ENCODE data around the gene SERPINC1. TPM values are rescaled to one million over a fixed set of nuclear protein-coding genes. Genes with fewer than 3 reads are reported as not detected.
"Not testable (repeated sequence)": the region's sequence is repeated elsewhere in the genome, so short reads cannot be mapped to it uniquely, and the experiment has no call there.

The SERPINC1 gene
- total RNA-seq, 1 donor from 2014 or later, result 0.22 TPM

- H3K4me1 Mint-ChIP-seq, result no peaks in the 10 kb centered on the region
- TF ChIP-seq CTCF (IDR thresholded peaks at IDR 0.05; ENCODE audit: unreplicated experiment), result no peak
- H3K27ac Mint-ChIP-seq, result no peak overlapping the region
Measured at GRCh38 chr1:173889885-173890284, 27.2 kb downstream of the SERPINC1 start.

DNA sequence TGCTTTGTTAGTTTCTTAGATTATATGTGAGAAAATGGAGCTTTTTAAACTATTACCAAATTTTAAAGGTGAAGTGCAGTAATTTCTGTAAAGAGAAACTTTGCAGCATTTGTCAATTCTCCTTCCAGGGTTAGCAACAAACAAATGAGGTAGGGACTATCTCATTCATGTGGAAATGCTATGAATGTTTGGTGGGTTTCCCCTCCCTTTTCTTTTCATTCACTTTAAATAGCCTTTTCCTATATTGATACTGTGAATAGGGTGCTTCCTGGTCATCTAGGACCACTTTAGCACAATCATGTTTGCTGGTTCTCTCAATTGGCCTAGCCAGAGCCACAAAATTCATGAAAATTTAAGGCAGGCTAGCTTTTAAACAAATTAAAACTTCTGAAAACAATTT is 28.4 kb downstream of the SERPINC1 start:
- H3K36me3 Mint-ChIP-seq, result peaks cover 21% of the 10 kb centered on the region
- no peak for DNase-seq (ENCODE audit: low spot score in 2 of 2, unreplicated experiment in 2 of 2)
- H3K27me3 Mint-ChIP-seq (ENCODE audit: low read depth), result no peaks in the 10 kb centered on the region
- no peak overlapping the region for H3K4me3 Mint-ChIP-seq
- no peaks in the 10 kb centered on the region for H3K4me1 Mint-ChIP-seq
- TF ChIP-seq CTCF (IDR thresholded peaks at IDR 0.05; ENCODE audit: unreplicated experiment), result no peak
- H3K27ac Mint-ChIP-seq, result no peak overlapping the region
- no peaks in the 10 kb centered on the region for H3K9me3 Mint-ChIP-seq

More at GRCh38 chr1:173889885-173890284, 27.2 kb downstream of the SERPINC1 start:
- DNase-seq (ENCODE audit: low spot score in 2 of 2, unreplicated experiment in 2 of 2), result no peak
- peaks cover 28% of the 10 kb centered on the region for H3K36me3 Mint-ChIP-seq
- no peaks in the 10 kb centered on the region for H3K9me3 Mint-ChIP-seq
- no peaks in the 10 kb centered on the region for H3K27me3 Mint-ChIP-seq (ENCODE audit: low read depth)
- H3K4me3 Mint-ChIP-seq, result no peak overlapping the region

DNA sequence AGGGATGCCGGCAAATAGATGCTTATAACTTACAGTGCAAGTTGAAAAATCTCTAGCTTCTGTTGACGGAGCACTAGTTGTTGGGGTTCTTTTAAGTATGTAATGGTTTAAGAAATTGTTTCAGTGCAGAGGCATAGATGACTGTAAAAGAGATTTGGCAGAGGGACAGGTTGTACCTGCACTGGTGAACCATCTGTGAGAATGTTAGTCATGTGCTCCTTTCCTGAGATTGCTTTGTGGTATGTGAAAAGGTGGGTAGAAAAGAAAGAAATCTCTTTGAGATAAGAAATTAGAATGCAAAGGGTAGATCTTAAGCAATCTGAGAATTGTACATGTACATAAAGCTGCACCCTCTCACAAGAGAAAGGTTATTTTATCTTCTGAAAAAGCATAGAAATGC is 29.5 kb downstream of the SERPINC1 start:
- no peak for DNase-seq (ENCODE audit: low spot score in 2 of 2, unreplicated experiment in 2 of 2)
- H3K4me1 Mint-ChIP-seq, result no peaks in the 10 kb centered on the region
- H3K27ac Mint-ChIP-seq, result no peak overlapping the region
- no peak for TF ChIP-seq CTCF (IDR thresholded peaks at IDR 0.05; ENCODE audit: unreplicated experiment)
- no peak overlapping the region for H3K4me3 Mint-ChIP-seq
- H3K27me3 Mint-ChIP-seq (ENCODE audit: low read depth), result no peaks in the 10 kb centered on the region
- H3K9me3 Mint-ChIP-seq, result no peaks in the 10 kb centered on the region
- peaks cover 20% of the 10 kb centered on the region for H3K36me3 Mint-ChIP-seq

DNA sequence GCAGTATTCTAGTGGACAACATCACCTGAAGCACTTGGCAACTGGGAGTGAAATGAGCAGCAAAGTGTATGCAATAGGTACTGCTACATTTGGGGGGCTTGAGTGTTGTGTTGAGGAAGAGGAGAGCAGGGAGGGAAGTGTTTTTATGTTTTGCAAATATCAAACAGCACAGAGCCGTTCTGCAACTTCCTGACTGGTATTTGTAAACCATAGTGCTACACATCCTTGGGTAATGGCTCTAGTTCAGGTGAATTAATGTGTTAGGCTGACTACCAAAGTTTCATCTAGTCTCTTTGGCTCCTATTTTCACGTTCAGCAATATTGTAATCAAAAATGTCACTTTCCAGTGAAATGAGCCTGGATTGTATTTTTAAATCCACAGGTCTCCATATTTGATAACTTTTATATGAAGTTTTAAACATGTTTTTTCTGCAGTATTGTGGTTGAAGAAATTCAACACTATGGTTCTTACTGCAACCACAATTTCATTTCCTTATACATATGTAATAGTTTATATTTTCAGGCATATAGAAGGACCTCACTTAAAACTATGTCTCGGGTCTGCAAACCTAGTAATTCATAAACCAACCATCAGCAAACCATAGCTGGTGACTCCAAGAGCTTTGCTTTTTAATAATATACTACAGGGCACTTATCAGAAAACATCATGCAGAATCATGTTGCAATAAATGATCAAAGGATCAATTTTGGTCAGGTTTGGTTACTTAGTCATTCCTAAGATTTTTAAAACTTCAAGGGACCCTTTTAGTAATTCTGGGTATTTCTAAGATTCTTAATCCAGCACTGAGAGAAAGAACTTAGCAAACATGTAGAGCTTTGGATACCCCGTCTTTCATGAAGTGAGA is 30.1 kb downstream of the SERPINC1 start:
- no peaks in the 10 kb centered on the region for H3K27me3 Mint-ChIP-seq (ENCODE audit: low read depth)
- H3K4me3 Mint-ChIP-seq, result no peak overlapping the region
- TF ChIP-seq CTCF (IDR thresholded peaks at IDR 0.05; ENCODE audit: unreplicated experiment), result no peak
- no peaks in the 10 kb centered on the region for H3K4me1 Mint-ChIP-seq
- no peaks in the 10 kb centered on the region for H3K9me3 Mint-ChIP-seq
- H3K27ac Mint-ChIP-seq, result no peak overlapping the region
- H3K36me3 Mint-ChIP-seq, result peaks cover 21% of the 10 kb centered on the region
- no peak for DNase-seq (ENCODE audit: low spot score in 2 of 2, unreplicated experiment in 2 of 2)

DNA sequence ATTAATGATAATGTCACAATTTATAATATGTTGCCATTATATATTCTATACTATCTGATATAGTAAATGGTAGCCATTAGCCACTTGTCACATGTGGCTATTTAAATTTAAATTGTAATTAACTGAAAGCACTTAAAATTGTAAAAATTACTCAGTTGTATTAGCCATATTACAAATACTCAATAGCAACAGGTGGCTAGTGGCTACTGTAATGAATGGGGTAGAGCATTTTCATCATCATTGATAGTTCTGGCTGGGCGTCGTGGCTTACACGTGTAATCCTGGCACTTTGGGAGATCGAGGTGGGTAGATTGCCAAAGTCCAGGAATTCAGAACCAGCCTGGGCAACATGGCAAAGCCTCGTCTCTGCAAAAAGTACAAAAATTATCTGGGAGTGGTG is 32.4 kb downstream of the SERPINC1 start:
- no peak overlapping the region for H3K27ac Mint-ChIP-seq
- DNase-seq (ENCODE audit: low spot score in 2 of 2, unreplicated experiment in 2 of 2), result no peak
- no peak for TF ChIP-seq CTCF (IDR thresholded peaks at IDR 0.05; ENCODE audit: unreplicated experiment)
- no peaks in the 10 kb centered on the region for H3K27me3 Mint-ChIP-seq (ENCODE audit: low read depth)
- H3K4me1 Mint-ChIP-seq, result no peaks in the 10 kb centered on the region
- H3K4me3 Mint-ChIP-seq, result no peak overlapping the region
- peaks cover 26% of the 10 kb centered on the region for H3K36me3 Mint-ChIP-seq
- peaks cover 3% of the 10 kb centered on the region for H3K9me3 Mint-ChIP-seq

GRCh38 chr1:173881117-173881516 is 36.0 kb downstream of the SERPINC1 start:
- H3K36me3 Mint-ChIP-seq, result peaks cover 28% of the 10 kb centered on the region
- not testable (repeated sequence) for DNase-seq (ENCODE audit: low spot score in 2 of 2, unreplicated experiment in 2 of 2); H3K9me3 Mint-ChIP-seq; H3K27me3 Mint-ChIP-seq (ENCODE audit: low read depth); H3K4me1 Mint-ChIP-seq; H3K27ac Mint-ChIP-seq; H3K4me3 Mint-ChIP-seq

Measured in mesothelial cell of epicardium (in vitro differentiated cells).